HEK293 (cell line): Measurements from ENCODE around the gene PMAIP1.

Experiments used
- CTCF ChIA-PET: fragments of 350-600 bp; formaldehyde crosslinking; extraction: SDS; loops from one replicate; lab custom pipeline; 2021; ENCODE audit warnings: antibody characterized with exemption; lab: Yijun Ruan, JAX
- POLR2A ChIA-PET: fragments of 300-600 bp; formaldehyde crosslinking; extraction: SDS; loops from one replicate; lab custom pipeline; 2020; ENCODE audit warnings: antibody characterized with exemption, inconsistent platforms; lab: Yijun Ruan, JAX
- H3K27ac ChIP-seq: fragments of 200-500 bp; sonication (Bioruptor generic); 2 replicates; pipeline ENCODE4 v1.5.1; 2014; ENCODE audit warnings: low read depth, low read length, control low read depth, inconsistent platforms; ENCODE audit errors: extremely low read depth
- H3K36me3 ChIP-seq, 2 experiments: fragments of 200-500 bp in 1 of 2; sonication (Bioruptor generic) in 1 of 2; 1 replicate in 1 of 2; 2 replicates in 1 of 2; pipeline ENCODE4 v1.5.1; 2014 to 2017; ENCODE audit warnings: inconsistent platforms in 2 of 2, low read length in 2 of 2; ENCODE audit not compliant: control insufficient read depth in 2 of 2, insufficient read depth in 1 of 2
- H3K4me1 ChIP-seq: fragments of 200-500 bp; sonication (Bioruptor generic); 2 replicates; pipeline ENCODE4 v1.5.1; 2014; ENCODE audit warnings: mild to moderate bottlenecking, low read length, inconsistent platforms; ENCODE audit not compliant: control insufficient read depth, insufficient read depth
- H3K4me3 ChIP-seq: 2 replicates; pipeline ENCODE4 v1.5.1; 2011; ENCODE audit warnings: low read depth, mild to moderate bottlenecking, control low read depth, low read length, moderate library complexity
- H3K9me3 ChIP-seq: fragments of 200-500 bp; sonication (Bioruptor generic); 2 replicates; pipeline ENCODE4 v1.5.1; 2014; ENCODE audit warnings: low read depth, low read length, inconsistent platforms; ENCODE audit not compliant: control insufficient read depth, insufficient read depth
- AEBP2 ChIP-seq: fragments of 450-650 bp; formaldehyde crosslinking; IDR thresholded peaks from 2 replicates; pipeline ENCODE4 v1.5.1; 2016; ENCODE audit warnings: missing biosample characterization, missing genetic modification characterization, borderline replicate concordance
- GFI1B ChIP-seq: fragments of 450-650 bp; formaldehyde crosslinking; IDR thresholded peaks from 2 replicates; pipeline ENCODE4 v1.5.1; 2016; ENCODE audit warnings: missing biosample characterization, missing genetic modification characterization
- GLIS1 ChIP-seq: fragments of 450-650 bp; formaldehyde crosslinking; IDR thresholded peaks from 2 replicates; pipeline ENCODE4 v1.5.1; 2016; ENCODE audit warnings: missing biosample characterization, missing genetic modification characterization
- KLF1 ChIP-seq: fragments of 450-650 bp; formaldehyde crosslinking; IDR thresholded peaks from 2 replicates; pipeline ENCODE4 v1.5.1; 2016; ENCODE audit warnings: missing biosample characterization, missing genetic modification characterization
- KLF8 ChIP-seq: fragments of 450-650 bp; formaldehyde crosslinking; IDR thresholded peaks from 2 replicates; pipeline ENCODE4 v1.5.1; 2016; ENCODE audit warnings: missing biosample characterization, missing genetic modification characterization
- KLF9 ChIP-seq: fragments of 450-650 bp; formaldehyde crosslinking; IDR thresholded peaks from 2 replicates; pipeline ENCODE4 v1.5.1; 2016; ENCODE audit warnings: missing biosample characterization, missing genetic modification characterization, low read depth
- OSR2 ChIP-seq: fragments of 450-650 bp; formaldehyde crosslinking; IDR thresholded peaks from 2 replicates; pipeline ENCODE4 v1.5.1; 2016; ENCODE audit warnings: missing biosample characterization, missing genetic modification characterization
- PRDM6 ChIP-seq: fragments of 450-650 bp; formaldehyde crosslinking; IDR thresholded peaks from 2 replicates; pipeline ENCODE4 v1.5.1; 2017; ENCODE audit warnings: missing biosample characterization, missing genetic modification characterization
- WT1 ChIP-seq: fragments of 450-650 bp; formaldehyde crosslinking; IDR thresholded peaks from 2 replicates; pipeline ENCODE4 v1.5.1; 2016; ENCODE audit warnings: missing biosample characterization, missing genetic modification characterization
- ZFP69B ChIP-seq: fragments of 450-650 bp; formaldehyde crosslinking; IDR thresholded peaks from 2 replicates; pipeline ENCODE4 v1.5.1; 2016; ENCODE audit warnings: missing biosample characterization, missing genetic modification characterization
- ZNF146 ChIP-seq: fragments of 450-650 bp; formaldehyde crosslinking; IDR thresholded peaks from 2 replicates; pipeline ENCODE4 v1.5.1; 2016; ENCODE audit warnings: missing biosample characterization, missing genetic modification characterization
- ZNF157 ChIP-seq: fragments of 450-650 bp; formaldehyde crosslinking; IDR thresholded peaks from 2 replicates; pipeline ENCODE4 v1.5.1; 2016; ENCODE audit warnings: missing biosample characterization, missing genetic modification characterization
- ZNF211 ChIP-seq: fragments of 450-650 bp; formaldehyde crosslinking; IDR thresholded peaks from 2 replicates; pipeline ENCODE4 v1.5.1; 2016; ENCODE audit warnings: low read depth, missing biosample characterization, missing genetic modification characterization
- ZNF23 ChIP-seq: fragments of 450-650 bp; formaldehyde crosslinking; IDR thresholded peaks from 2 replicates; pipeline ENCODE4 v1.5.1; 2016; ENCODE audit warnings: missing biosample characterization, missing genetic modification characterization, borderline replicate concordance
- ZNF239 ChIP-seq: fragments of 450-650 bp; formaldehyde crosslinking; IDR thresholded peaks from 2 replicates; pipeline ENCODE4 v1.5.1; 2016; ENCODE audit warnings: missing biosample characterization, missing genetic modification characterization
- ZNF248 ChIP-seq: fragments of 450-650 bp; formaldehyde crosslinking; IDR thresholded peaks from 2 replicates; pipeline ENCODE4 v1.5.1; 2017; ENCODE audit warnings: missing biosample characterization, missing genetic modification characterization
- ZNF335 ChIP-seq: fragments of 450-650 bp; formaldehyde crosslinking; conservative IDR thresholded peaks from 2 replicates; pipeline ENCODE4 v1.5.1; 2016; ENCODE audit warnings: missing biosample characterization, missing genetic modification characterization
- ZNF350 ChIP-seq: fragments of 450-650 bp; formaldehyde crosslinking; IDR thresholded peaks from 2 replicates; pipeline ENCODE4 v1.5.0; 2017; ENCODE audit warnings: missing biosample characterization, mild to moderate bottlenecking, missing genetic modification characterization
- ZNF362 ChIP-seq: fragments of 450-650 bp; formaldehyde crosslinking; IDR thresholded peaks from 2 replicates; pipeline ENCODE4 v1.5.1; 2016; ENCODE audit warnings: missing biosample characterization, missing genetic modification characterization
- ZNF366 ChIP-seq: fragments of 450-650 bp; formaldehyde crosslinking; conservative IDR thresholded peaks from 2 replicates; pipeline ENCODE4 v1.5.1; 2016; ENCODE audit warnings: missing biosample characterization, missing genetic modification characterization
- ZNF449 ChIP-seq: fragments of 450-650 bp; formaldehyde crosslinking; IDR thresholded peaks from 2 replicates; pipeline ENCODE4 v1.5.1; 2017; ENCODE audit warnings: missing biosample characterization, mild to moderate bottlenecking, missing genetic modification characterization, moderate library complexity
- ZNF530 ChIP-seq: fragments of 450-650 bp; formaldehyde crosslinking; IDR thresholded peaks from 2 replicates; pipeline ENCODE4 v1.5.1; 2016; ENCODE audit warnings: low read depth, missing biosample characterization, missing genetic modification characterization
- ZNF596 ChIP-seq: fragments of 450-650 bp; IDR thresholded peaks from 2 replicates; pipeline ENCODE4 v1.5.0; 2018; ENCODE audit warnings: missing biosample characterization, mild to moderate bottlenecking, missing genetic modification characterization, moderate library complexity
- ZNF610 ChIP-seq: fragments of 450-650 bp; formaldehyde crosslinking; IDR thresholded peaks from 2 replicates; pipeline ENCODE4 v1.5.1; 2016; ENCODE audit warnings: missing biosample characterization, missing genetic modification characterization, borderline replicate concordance
- ZNF629 ChIP-seq: fragments of 450-650 bp; formaldehyde crosslinking; IDR thresholded peaks from 2 replicates; pipeline ENCODE4 v1.5.1; 2017; ENCODE audit warnings: missing biosample characterization, missing genetic modification characterization
- ZNF707 ChIP-seq: fragments of 450-650 bp; formaldehyde crosslinking; IDR thresholded peaks from 2 replicates; pipeline ENCODE4 v1.5.1; 2016; ENCODE audit warnings: missing biosample characterization, missing genetic modification characterization
- ZNF76 ChIP-seq: fragments of 450-650 bp; formaldehyde crosslinking; IDR thresholded peaks from 2 replicates; pipeline ENCODE4; 2016; ENCODE audit warnings: low read depth, missing biosample characterization, missing genetic modification characterization, borderline replicate concordance
- ZNF792 ChIP-seq: fragments of 450-650 bp; formaldehyde crosslinking; IDR thresholded peaks from 2 replicates; pipeline ENCODE4 v1.5.1; 2016; ENCODE audit warnings: missing biosample characterization, missing genetic modification characterization

Gene PMAIP1

GRCh38 chr18:59929621-59930295 lies 30.0 kb downstream of the PMAIP1 start:
- ChIA-PET CTCF (no interaction called here), POLR2A (no interaction called here)
- Histone ChIP-seq H3K9me3 (no peaks in the 10 kb centered on the region), H3K27ac (no peak overlapping the region), H3K4me1 (no peaks in the 10 kb centered on the region), H3K4me3 (no peak overlapping the region), H3K36me3 (no peaks in the 10 kb centered on the region)
- TF ChIP-seq ZNF350 (tag by site-specific recombination) (no peak), KLF1 (no peak), GLIS1 (tag by site-specific recombination) (no peak), ZNF362 (tag by site-specific recombination) (no peak), KLF9 (tag by site-specific recombination) (no peak), ZNF157 (tag by site-specific recombination) (peak; percentile 55), ZNF239 (no peak), ZFP69B (tag by site-specific recombination) (no peak)

- POLR2A ChIA-PET: no interaction called here
- no peaks in the 10 kb centered on the region for H3K4me1 ChIP-seq
- H3K36me3 ChIP-seq: no peaks in the 10 kb centered on the region
- no peak overlapping the region for H3K27ac ChIP-seq
- CTCF ChIA-PET: interaction anchor here (0.6 to 1.0 kb wide), 3 partner anchors 10 to 436 kb away, joined by 3 to 4 read pairs (median 3); partner anchors contain the start of gene CCBE1
- H3K9me3 ChIP-seq: no peaks in the 10 kb centered on the region
- H3K4me3 ChIP-seq: no peak overlapping the region
- TF ChIP-seq ZNF248 (tag by site-specific recombination) (no peak), ZNF610 (no peak), ZNF530 (tag by site-specific recombination) (no peak), WT1 (no peak), ZNF335 (no peak)
Measured at GRCh38 chr18:59932401-59932800, 32.6 kb downstream of the PMAIP1 start.

- no peaks in the 10 kb centered on the region for H3K9me3 ChIP-seq
- H3K36me3 ChIP-seq: no peaks in the 10 kb centered on the region
- no peak overlapping the region for H3K27ac ChIP-seq
- POLR2A ChIA-PET: interaction anchor here (0.6 to 0.7 kb wide), 2 partner anchors 24 to 547 kb away, joined by 3 to 4 read pairs; no protein-coding TSS in a partner anchor
- no peak overlapping the region for H3K4me3 ChIP-seq
- CTCF ChIA-PET: interaction anchor here (0.6 kb wide), 2 partner anchors 54 to 1250 kb away, joined by 3 to 6 read pairs; no protein-coding TSS in a partner anchor
- no peaks in the 10 kb centered on the region for H3K4me1 ChIP-seq
- TF ChIP-seq GFI1B (tag by site-specific recombination) (no peak), ZNF707 (tag by site-specific recombination) (no peak), ZNF76 (no peak), KLF8 (tag by site-specific recombination) (no peak), ZNF629 (tag by site-specific recombination) (no peak), ZNF23 (tag by site-specific recombination) (no peak), AEBP2 (tag by site-specific recombination) (no peak), ZNF211 (tag by site-specific recombination) (no peak), PRDM6 (tag by site-specific recombination) (no peak), KLF9 (tag by site-specific recombination) (no peak), ZNF449 (tag by site-specific recombination) (no peak), ZNF596 (tag by site-specific recombination) (no peak), ZNF366 (no peak), ZNF146 (tag by site-specific recombination) (no peak), OSR2 (no peak), ZNF792 (no peak)
Measured at GRCh38 chr18:59938676-59939075, 38.9 kb downstream of the PMAIP1 start.
